BJ (cell line): ENCODE measurements around the gene CBLL2. TPM values are rescaled to one million over a fixed set of nuclear protein-coding genes. Genes with fewer than 3 reads are reported as not detected.

Experiments used
- CTCF ChIA-PET: fragments of 350-600 bp; formaldehyde crosslinking; extraction: SDS; loops from one replicate; lab custom pipeline; 2021; ENCODE audit warnings: antibody characterized with exemption, inconsistent platforms; lab: Yijun Ruan, JAX
- POLR2A ChIA-PET: fragments of 300-600 bp; sonication (Branson Sonifier 250); formaldehyde crosslinking; extraction: SDS; loops from one replicate; lab custom pipeline; 2021; ENCODE audit warnings: antibody characterized with exemption; lab: Charles Lee
- DNase-seq: peaks from one replicate; pipeline ENCODE4 v3.0.0-alpha.2; 2011; ENCODE audit warnings: low read depth
- H3K27me3 ChIP-seq: 2 replicates; pipeline ENCODE4 v1.6.0; 2011; ENCODE audit warnings: low read length; ENCODE audit not compliant: control insufficient read depth, insufficient read depth
- H3K36me3 ChIP-seq: 2 replicates; pipeline ENCODE4 v1.5.1; 2011; ENCODE audit warnings: low read length; ENCODE audit not compliant: control insufficient read depth, insufficient read depth
- H3K4me3 ChIP-seq: 2 replicates; pipeline ENCODE4 v1.5.1; 2011; ENCODE audit warnings: low read depth, mild to moderate bottlenecking, control low read depth, low read length
- CTCF ChIP-seq: IDR thresholded peaks from 2 replicates; pipeline ENCODE4 v1.5.1; 2011; ENCODE audit warnings: low read depth, mild to moderate bottlenecking, control low read depth, inconsistent platforms, low read length, moderate library complexity; ENCODE audit not compliant: insufficient read depth
- polyA minus RNA-seq: library from RNA; depleted of rRNA, polyadenylated mRNA; stranded (reverse); fragments of >200 nt; gene quantifications from 2 replicates; pipeline ENCODE4 v1.2.3, GENCODE V29; 2011; rRNA and poly(A)+ RNA removed
- polyA plus RNA-seq: library from polyadenylated mRNA; depleted of rRNA; stranded (reverse); fragments of >200 nt; gene quantifications from 2 replicates; pipeline ENCODE4 v1.2.3, GENCODE V29; 2011; rRNA removed

CBLL2 gene, protein sequence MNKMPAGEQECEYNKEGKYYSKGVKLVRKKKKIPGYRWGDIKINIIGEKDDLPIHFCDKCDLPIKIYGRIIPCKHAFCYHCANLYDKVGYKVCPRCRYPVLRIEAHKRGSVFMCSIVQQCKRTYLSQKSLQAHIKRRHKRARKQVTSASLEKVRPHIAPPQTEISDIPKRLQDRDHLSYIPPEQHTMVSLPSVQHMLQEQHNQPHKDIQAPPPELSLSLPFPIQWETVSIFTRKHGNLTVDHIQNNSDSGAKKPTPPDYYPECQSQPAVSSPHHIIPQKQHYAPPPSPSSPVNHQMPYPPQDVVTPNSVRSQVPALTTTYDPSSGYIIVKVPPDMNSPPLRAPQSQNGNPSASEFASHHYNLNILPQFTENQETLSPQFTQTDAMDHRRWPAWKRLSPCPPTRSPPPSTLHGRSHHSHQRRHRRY
- polyA plus RNA-seq (not detected in 2 replicates), polyA minus RNA-seq (not detected in 2 replicates)

DNA sequence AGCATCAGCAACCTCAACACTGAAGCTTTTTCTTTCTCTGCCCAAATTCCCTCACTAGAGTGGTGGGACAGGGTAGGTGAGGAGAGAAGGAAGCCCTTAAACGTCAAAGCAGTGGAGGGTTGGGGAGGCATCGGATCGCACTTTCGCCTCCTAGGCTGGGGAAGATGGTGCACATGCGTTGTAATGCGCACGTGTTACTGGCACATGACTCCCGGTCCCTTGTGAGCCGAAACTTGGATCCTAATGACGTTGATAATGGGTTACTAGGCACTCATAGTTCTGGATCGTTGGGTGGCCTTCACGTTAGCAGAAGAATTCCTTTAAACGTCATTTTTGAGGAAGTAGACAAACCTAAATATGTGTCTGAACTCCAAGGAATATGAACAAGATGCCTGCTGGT, at the start of gene CBLL2:
Gene CBLL2, plus strand, starts transcription at position 301 of the 400 bp plus-strand sequence. Its CDS starts 79 bp downstream, at position 380.
- no peaks in the 10 kb centered on the region for H3K36me3 ChIP-seq
- no peaks in the 10 kb centered on the region for H3K27me3 ChIP-seq
- DNase-seq = no peak
- ChIA-PET CTCF (no interaction called here), POLR2A (no interaction called here)
- H3K4me3 ChIP-seq = no peak within 1 kb of the TSS
- no peak for TF ChIP-seq CTCF

DNA sequence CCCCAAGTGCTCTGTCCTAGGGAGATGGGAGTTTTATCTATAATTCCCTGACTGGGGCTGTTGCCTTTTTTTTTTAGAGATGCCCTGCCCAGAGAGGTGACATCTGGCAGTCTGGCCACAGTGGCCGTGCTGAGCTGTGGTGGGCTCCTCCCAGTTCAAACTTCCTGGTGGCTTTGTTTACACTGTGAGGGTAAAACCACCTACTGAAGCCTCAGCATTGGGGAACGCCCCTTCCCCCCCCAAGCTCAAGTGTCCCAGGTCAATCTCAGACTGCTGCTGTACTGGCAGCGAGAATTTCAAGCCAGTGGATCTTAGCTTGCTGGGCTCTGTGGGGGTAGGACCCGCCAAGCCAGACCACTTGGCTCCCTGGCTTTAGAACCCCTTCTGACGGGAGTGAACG, 38.3 kb upstream of the CBLL2 start:
- TF ChIP-seq CTCF = no peak

DNA sequence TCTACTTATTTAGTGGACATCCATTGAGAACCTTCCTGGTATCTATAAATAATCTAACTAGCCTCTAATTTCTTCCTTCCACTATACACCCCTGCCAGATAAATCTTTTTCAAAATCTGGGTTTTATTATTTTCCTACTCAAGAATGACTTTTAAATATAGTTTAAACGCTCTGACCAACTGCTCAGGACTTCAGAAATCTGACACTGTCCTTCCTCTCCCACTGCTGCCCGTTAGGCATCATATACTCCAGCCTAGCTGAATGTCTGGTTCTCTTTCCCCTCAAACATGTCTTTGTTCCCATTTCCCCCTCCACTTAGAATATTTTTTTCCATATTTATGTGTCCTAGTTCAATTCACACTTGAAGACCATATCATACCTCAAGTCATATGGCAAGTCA, 35.2 kb upstream of the CBLL2 start:
- ChIA-PET CTCF (interaction anchor here (0.6 kb wide), 1 partner anchor 45 kb away, joined by 3 read pairs; no protein-coding TSS in a partner anchor), POLR2A (no interaction called here)
- no peaks in the 10 kb centered on the region for H3K36me3 ChIP-seq
- no peaks in the 10 kb centered on the region for H3K27me3 ChIP-seq
- no peak for DNase-seq
- H3K4me3 ChIP-seq = no peak overlapping the region
- TF ChIP-seq CTCF = no peak

More for the DNA sequence above, 38.3 kb upstream of the CBLL2 start:
- ChIA-PET CTCF (no interaction called here), POLR2A (no interaction called here)
- H3K36me3 ChIP-seq = no peaks in the 10 kb centered on the region
- no peak for DNase-seq
- H3K27me3 ChIP-seq = no peaks in the 10 kb centered on the region
- no peak overlapping the region for H3K4me3 ChIP-seq

DNA sequence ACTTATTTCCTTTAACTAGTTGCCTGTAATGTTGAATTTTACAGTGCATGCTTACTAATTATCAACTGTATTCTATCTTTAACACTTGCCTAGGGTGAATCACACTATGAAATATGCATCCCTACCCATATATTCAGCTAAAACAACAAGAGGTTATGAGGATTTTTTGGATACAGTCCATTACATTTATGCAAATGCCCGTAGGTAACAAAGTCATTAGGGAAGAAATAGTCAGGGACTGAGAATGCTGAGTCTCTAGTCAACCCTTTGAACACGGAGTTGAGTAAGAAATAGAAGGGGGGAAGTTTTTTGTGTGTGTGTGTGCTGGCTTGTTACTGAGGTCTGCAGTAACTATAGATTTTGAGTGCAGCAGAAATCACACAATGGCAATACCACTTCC, 26.1 kb upstream of the CBLL2 start:
- TF ChIP-seq CTCF = no peak
- Histone ChIP-seq H3K27me3 (no peaks in the 10 kb centered on the region), H3K4me3 (no peak overlapping the region), H3K36me3 (no peaks in the 10 kb centered on the region)
- ChIA-PET POLR2A (no interaction called here), CTCF (no interaction called here)
- no peak for DNase-seq

- H3K4me3 ChIP-seq = no peak overlapping the region
- DNase-seq = no peak
- no peak for TF ChIP-seq CTCF
- H3K36me3 ChIP-seq = no peaks in the 10 kb centered on the region
- no peaks in the 10 kb centered on the region for H3K27me3 ChIP-seq
- ChIA-PET POLR2A (no interaction called here), CTCF (no interaction called here)
These were observed 25.5 kb upstream of the CBLL2 start for GRCh38 chrX:22247169-22247568.
